Measurements from ENCODE around the gene JDP2.
A peak's percentile ranks its signal among the peaks of the same experiment; 100 is the strongest.

JDP2 gene

GRCh38 chr14:75491376-75491978, 63.7 kb downstream of the JDP2 start:
- peaks cover 72% of the 10 kb centered on the region for H3K4me1 Mint-ChIP-seq (ENCODE audit: low read depth)
- H3K27me3 Mint-ChIP-seq, result no peaks in the 10 kb centered on the region
- H3K9me3 Mint-ChIP-seq, result peaks cover 6% of the 10 kb centered on the region
- H3K4me3 Mint-ChIP-seq, result no peak overlapping the region
- no peak overlapping the region for H3K27ac Mint-ChIP-seq
- no peaks in the 10 kb centered on the region for H3K36me3 Mint-ChIP-seq (ENCODE audit: low read depth)
- no peak for DNase-seq

DNA sequence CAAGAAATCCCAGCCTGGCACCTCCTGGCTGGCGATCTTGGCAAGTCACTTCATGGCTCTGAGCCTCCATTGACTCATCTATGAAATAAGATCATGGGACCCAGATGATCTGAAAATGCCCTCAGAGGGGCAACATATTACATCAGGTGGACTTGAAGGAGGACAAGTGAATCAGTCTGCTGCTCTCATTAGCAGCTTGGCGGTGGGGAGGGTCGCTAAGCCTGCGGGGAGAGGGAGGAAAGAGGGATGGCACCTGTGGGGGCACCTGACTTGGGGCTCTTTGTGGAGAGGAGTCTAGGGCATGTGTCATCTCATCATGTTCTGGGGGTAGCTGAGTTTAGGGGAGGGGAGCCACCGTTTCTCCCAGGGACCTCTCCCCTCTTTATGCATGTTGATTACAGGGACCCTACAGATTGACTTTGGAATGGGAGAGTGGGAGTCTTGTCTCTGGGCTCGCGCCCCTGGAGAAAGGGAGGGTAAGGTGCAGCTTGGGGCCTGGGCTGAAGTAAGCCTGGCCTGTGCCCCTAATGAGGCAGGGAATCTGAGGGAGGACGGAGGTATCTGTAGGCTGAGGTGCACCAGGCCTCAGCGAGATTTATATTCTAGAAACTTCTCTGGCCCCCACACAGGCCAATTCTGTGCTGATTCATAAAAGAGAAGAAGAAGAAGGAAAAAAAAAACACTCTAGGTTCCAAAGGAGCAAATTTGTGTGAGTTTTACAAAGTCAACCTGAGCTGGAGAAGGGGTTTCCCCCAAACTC, 65.2 kb downstream of the JDP2 start:
- H3K27me3 Mint-ChIP-seq, result no peaks in the 10 kb centered on the region
- DNase-seq, result no peak
- H3K4me1 Mint-ChIP-seq (ENCODE audit: low read depth), result peaks cover 75% of the 10 kb centered on the region
- H3K9me3 Mint-ChIP-seq, result peaks cover 6% of the 10 kb centered on the region
- no peaks in the 10 kb centered on the region for H3K36me3 Mint-ChIP-seq (ENCODE audit: low read depth)
- peak overlapping the region; percentile 79 for H3K27ac Mint-ChIP-seq
- H3K4me3 Mint-ChIP-seq, result no peak overlapping the region

GRCh38 chr14:75493592-75494087, 65.8 kb downstream of the JDP2 start:
- Mint-ChIP-seq H3K4me1 (ENCODE audit: low read depth) (peaks cover 72% of the 10 kb centered on the region), H3K27ac (peak overlapping the region; percentile 79), H3K4me3 (no peak overlapping the region), H3K9me3 (peaks cover 6% of the 10 kb centered on the region), H3K36me3 (ENCODE audit: low read depth) (no peaks in the 10 kb centered on the region), H3K27me3 (no peaks in the 10 kb centered on the region)
- DNase-seq, result no peak

DNA sequence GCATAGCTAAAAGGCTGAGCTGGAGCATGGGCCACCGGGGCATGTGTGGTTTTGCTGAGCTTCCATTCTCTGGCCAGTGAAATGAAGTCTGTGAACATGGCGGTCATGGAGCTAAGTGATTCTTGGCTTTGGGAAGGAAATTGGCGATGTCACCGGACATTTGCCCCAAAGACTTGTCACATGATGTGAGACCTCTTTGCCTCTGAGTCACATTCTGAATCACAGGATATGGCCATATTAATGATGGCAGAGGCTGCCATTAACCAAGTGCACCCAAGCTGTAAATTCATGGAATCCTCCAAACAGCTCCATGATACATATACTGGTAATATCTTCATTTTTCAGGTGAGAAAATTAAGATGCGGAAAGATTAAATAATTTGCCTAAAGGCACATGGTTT, 67.1 kb downstream of the JDP2 start:
- Mint-ChIP-seq H3K36me3 (ENCODE audit: low read depth) (no peaks in the 10 kb centered on the region), H3K27me3 (no peaks in the 10 kb centered on the region), H3K4me3 (no peak overlapping the region), H3K27ac (peak overlapping the region; percentile 8), H3K9me3 (peaks cover 6% of the 10 kb centered on the region), H3K4me1 (ENCODE audit: low read depth) (peaks cover 72% of the 10 kb centered on the region)
- DNase-seq, result no peak

DNA sequence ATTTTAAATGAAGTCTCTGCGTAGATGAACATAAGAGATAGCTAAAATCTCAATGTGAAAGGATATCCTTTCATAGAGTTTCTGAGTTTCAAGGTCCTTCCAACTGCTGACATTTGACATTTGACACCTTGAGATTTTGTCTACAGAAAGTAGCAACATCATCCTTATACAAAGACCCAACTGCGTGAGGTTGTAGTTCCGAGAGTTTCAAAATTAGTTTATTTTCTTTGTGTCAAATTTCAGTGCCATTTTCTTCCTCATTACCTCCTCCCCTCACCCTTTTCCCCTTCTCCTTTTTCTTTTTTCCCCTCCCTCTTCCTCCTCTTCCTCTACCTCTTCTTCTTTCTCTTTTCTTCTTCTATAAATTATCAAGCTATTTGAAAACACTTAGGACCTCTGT, 67.6 kb downstream of the JDP2 start:
- H3K36me3 Mint-ChIP-seq (ENCODE audit: low read depth), result no peaks in the 10 kb centered on the region
- peaks cover 72% of the 10 kb centered on the region for H3K4me1 Mint-ChIP-seq (ENCODE audit: low read depth)
- peaks cover 6% of the 10 kb centered on the region for H3K9me3 Mint-ChIP-seq
- DNase-seq, result no peak
- no peaks in the 10 kb centered on the region for H3K27me3 Mint-ChIP-seq
- H3K27ac Mint-ChIP-seq, result peak overlapping the region; percentile 8
- H3K4me3 Mint-ChIP-seq, result no peak overlapping the region

- Mint-ChIP-seq H3K9me3 (peaks cover 6% of the 10 kb centered on the region), H3K36me3 (ENCODE audit: low read depth) (no peaks in the 10 kb centered on the region), H3K4me1 (ENCODE audit: low read depth) (peaks cover 72% of the 10 kb centered on the region), H3K27ac (no peak overlapping the region), H3K4me3 (no peak overlapping the region), H3K27me3 (no peaks in the 10 kb centered on the region)
- DNase-seq, result no peak
Measured at GRCh38 chr14:75495882-75496281, 68.1 kb downstream of the JDP2 start.

GRCh38 chr14:75496755-75497154, 68.9 kb downstream of the JDP2 start:
- H3K4me1 Mint-ChIP-seq (ENCODE audit: low read depth), result peaks cover 68% of the 10 kb centered on the region
- H3K27me3 Mint-ChIP-seq, result no peaks in the 10 kb centered on the region

DNA sequence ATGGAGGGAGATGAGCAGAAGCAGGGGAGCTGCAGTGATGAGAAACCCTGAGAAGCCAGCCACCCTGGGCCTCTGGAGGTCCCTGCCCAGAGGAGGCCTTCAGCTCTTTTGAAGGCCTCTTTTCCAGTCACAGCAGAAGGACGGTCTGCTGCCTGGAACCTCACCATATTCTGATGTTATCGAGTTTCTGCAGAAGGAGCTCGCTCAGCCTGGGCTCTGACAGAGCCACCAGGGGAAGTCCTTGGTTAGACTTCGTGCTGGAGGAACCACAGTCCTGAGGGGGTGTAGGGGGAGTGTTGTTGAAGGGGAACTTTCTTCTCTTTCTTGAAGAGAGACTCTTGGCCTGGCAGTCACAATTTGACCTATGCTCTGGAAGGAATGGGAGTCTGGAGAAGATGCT, 69.4 kb downstream of the JDP2 start:
- H3K27me3 Mint-ChIP-seq, result no peaks in the 10 kb centered on the region
- peak overlapping the region; percentile 42 for H3K4me3 Mint-ChIP-seq
- H3K4me1 Mint-ChIP-seq (ENCODE audit: low read depth), result peaks cover 64% of the 10 kb centered on the region
- H3K36me3 Mint-ChIP-seq (ENCODE audit: low read depth), result no peaks in the 10 kb centered on the region
- peak overlapping the region; percentile 88 for H3K27ac Mint-ChIP-seq
- DNase-seq, result no peak
- H3K9me3 Mint-ChIP-seq, result peaks cover 6% of the 10 kb centered on the region

More at GRCh38 chr14:75496755-75497154, 68.9 kb downstream of the JDP2 start:
- no peak for DNase-seq
- Mint-ChIP-seq H3K9me3 (peaks cover 6% of the 10 kb centered on the region), H3K4me3 (peak overlapping the region; percentile 42), H3K27ac (peak overlapping the region; percentile 88), H3K36me3 (ENCODE audit: low read depth) (no peaks in the 10 kb centered on the region)

DNA sequence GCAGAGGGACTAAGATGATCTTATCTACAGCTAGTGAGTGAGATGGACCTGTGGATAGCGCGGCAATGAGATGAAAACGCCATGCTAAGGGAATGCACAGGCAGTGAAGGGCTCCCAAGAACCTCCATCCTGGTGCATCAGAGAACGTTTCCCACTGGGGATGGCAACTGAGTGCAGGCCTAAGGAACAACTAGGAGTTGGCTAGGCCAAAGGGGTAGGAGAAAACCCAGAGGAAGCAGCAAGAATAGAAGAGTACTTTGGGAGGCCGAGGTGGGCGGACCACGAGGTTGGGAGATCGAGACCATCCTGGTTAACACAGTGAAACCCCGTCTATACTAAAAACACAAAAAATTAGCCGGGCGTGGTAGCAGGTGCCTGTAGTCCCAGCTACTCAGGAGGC, 69.9 kb downstream of the JDP2 start:
- Mint-ChIP-seq H3K27ac (peak overlapping the region; percentile 88), H3K9me3 (peaks cover 6% of the 10 kb centered on the region), H3K36me3 (ENCODE audit: low read depth) (no peaks in the 10 kb centered on the region), H3K4me1 (ENCODE audit: low read depth) (peaks cover 59% of the 10 kb centered on the region), H3K4me3 (peak overlapping the region; percentile 42), H3K27me3 (no peaks in the 10 kb centered on the region)
- DNase-seq, result no peak

- Mint-ChIP-seq H3K27me3 (no peaks in the 10 kb centered on the region), H3K4me1 (ENCODE audit: low read depth) (peaks cover 45% of the 10 kb centered on the region), H3K27ac (peak overlapping the region; percentile 53), H3K4me3 (no peak overlapping the region), H3K36me3 (ENCODE audit: low read depth) (no peaks in the 10 kb centered on the region), H3K9me3 (peaks cover 6% of the 10 kb centered on the region)
- DNase-seq, result no peak
Measured at GRCh38 chr14:75499084-75499875, 71.5 kb downstream of the JDP2 start.

DNA sequence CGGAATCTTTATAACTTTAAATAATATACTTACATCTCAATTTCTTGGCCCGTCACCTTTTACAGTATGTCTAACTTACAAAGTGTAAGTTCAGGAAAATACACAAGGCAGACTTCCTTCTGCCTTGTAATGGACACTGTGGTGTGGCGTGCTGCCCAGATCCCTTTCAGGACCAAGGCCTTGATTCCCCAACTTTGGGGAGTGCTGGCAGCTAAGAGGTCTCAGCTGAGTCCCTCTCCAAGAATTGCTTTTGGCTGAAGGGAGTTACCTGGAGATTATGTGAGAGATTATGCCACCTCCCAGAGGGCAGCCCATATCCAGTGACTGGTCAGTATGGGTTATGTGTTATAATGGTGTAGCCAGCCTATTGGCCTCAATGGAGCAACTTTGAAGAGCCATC, 73.3 kb downstream of the JDP2 start:
- Mint-ChIP-seq H3K27me3 (no peaks in the 10 kb centered on the region), H3K27ac (no peak overlapping the region), H3K9me3 (peaks cover 2% of the 10 kb centered on the region), H3K4me3 (no peak overlapping the region), H3K4me1 (ENCODE audit: low read depth) (peaks cover 28% of the 10 kb centered on the region), H3K36me3 (ENCODE audit: low read depth) (no peaks in the 10 kb centered on the region)
- no peak for DNase-seq

DNA sequence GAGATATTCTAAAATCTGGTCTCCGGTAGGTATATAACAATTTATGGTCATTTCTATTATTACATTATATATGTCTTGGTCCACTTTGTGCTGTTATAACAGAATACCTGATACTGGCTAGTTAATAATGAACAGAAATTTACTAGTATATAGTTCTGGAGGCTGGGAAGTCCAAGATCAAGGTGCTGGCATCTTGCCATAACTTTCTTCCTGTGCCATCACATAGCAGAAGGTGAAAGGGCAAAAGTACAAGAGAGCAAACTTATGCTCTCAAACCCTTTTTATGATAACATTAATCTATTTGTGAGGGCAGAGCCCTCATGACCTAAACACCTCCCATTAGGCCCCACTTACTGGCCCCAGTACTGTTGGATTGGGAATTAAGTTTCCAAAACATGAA, 76.6 kb downstream of the JDP2 start:
- Mint-ChIP-seq H3K27me3 (no peaks in the 10 kb centered on the region), H3K36me3 (ENCODE audit: low read depth) (no peaks in the 10 kb centered on the region), H3K27ac (no peak overlapping the region), H3K4me1 (ENCODE audit: low read depth) (peaks cover 14% of the 10 kb centered on the region), H3K9me3 (peaks cover 6% of the 10 kb centered on the region), H3K4me3 (no peak overlapping the region)
- DNase-seq, result no peak

- no peak overlapping the region for H3K4me3 Mint-ChIP-seq
- peaks cover 27% of the 10 kb centered on the region for H3K4me1 Mint-ChIP-seq (ENCODE audit: low read depth)
- peaks cover 10% of the 10 kb centered on the region for H3K36me3 Mint-ChIP-seq (ENCODE audit: low read depth)
- DNase-seq, result no peak
- no peak overlapping the region for H3K27ac Mint-ChIP-seq
- peaks cover 22% of the 10 kb centered on the region for H3K9me3 Mint-ChIP-seq
- H3K27me3 Mint-ChIP-seq, result no peaks in the 10 kb centered on the region
Measured at GRCh38 chr14:75506930-75507329, 79.1 kb downstream of the JDP2 start.

- Mint-ChIP-seq H3K27ac (peak overlapping the region; percentile 76), H3K4me1 (ENCODE audit: low read depth) (peaks cover 49% of the 10 kb centered on the region), H3K36me3 (ENCODE audit: low read depth) (peaks cover 13% of the 10 kb centered on the region), H3K4me3 (no peak overlapping the region), H3K9me3 (peaks cover 27% of the 10 kb centered on the region), H3K27me3 (no peaks in the 10 kb centered on the region)
- no peak for DNase-seq
Measured at GRCh38 chr14:75510547-75510946, 82.7 kb downstream of the JDP2 start.

Measured in activated T-cell treated with anti-CD3 and anti-CD28 coated beads, Interleukin-2, amount 50 U/mL, for 24 hours (primary cell).